Measurements from ENCODE around the gene ABHD1. TPM values are rescaled to one million over a fixed set of nuclear protein-coding genes. Genes with fewer than 3 reads are reported as not detected.

The ABHD1 gene
- total RNA-seq, 1 donor from 2014 or later: not detected

DNA sequence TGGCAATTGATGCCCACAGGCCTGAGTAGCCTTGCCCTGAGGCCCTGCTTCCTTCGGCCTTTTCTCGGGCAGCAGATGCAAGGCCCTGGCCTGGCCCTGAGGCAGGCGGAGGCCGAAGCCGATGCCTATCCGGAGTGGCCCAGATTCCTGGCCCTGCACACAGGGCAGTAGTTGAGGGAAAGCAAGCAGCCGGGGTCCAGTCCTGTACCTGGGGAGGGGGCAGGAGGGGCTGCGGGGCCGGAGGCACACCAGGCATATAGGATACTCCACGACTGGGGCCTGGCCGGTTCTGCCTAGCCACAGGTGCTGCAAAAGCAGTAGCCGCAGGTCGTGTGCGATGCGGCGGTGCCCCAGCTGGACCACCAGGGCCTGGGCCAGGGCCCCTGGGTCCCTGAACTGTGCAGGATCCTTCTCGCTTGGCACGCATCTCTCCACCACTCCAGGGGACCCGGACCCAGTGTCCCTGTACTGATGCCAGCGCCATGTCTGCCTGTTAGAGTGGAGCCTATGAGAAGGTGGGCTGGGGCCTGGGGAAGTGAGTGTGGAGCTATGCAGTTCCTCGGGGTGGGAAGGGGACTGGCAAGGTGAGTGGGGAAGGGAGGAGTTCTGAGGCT lies 13.8 kb downstream of the ABHD1 start:
- H2AFZ ChIP-seq (ENCODE audit: low read depth, low read length): no peak overlapping the region
- peaks cover 15% of the 10 kb centered on the region for H4K20me1 ChIP-seq (ENCODE audit: insufficient read depth, low read length)
- DNase-seq (ENCODE audit: low read depth) (no peak), FAIRE-seq (no peak)
- no peak overlapping the region for H3K4me3 Mint-ChIP-seq (ENCODE audit: unreplicated experiment)
- H3K4me1 ChIP-seq (ENCODE audit: insufficient read depth, low read length): peaks cover 9% of the 10 kb centered on the region
- H3K4me1 Mint-ChIP-seq (ENCODE audit: low read depth, unreplicated experiment): peaks cover 6% of the 10 kb centered on the region
- no peak overlapping the region for H3K4me3 ChIP-seq (ENCODE audit: insufficient read depth, low read depth, low read length)
- H3K27me3 ChIP-seq (ENCODE audit: insufficient read depth, low read length): peaks cover 6% of the 10 kb centered on the region
- H3K36me3 Mint-ChIP-seq (ENCODE audit: low read depth, unreplicated experiment): peaks cover 5% of the 10 kb centered on the region
- H3K36me3 ChIP-seq (ENCODE audit: insufficient read depth, low read length): no peaks in the 10 kb centered on the region
- H3K79me2 ChIP-seq (ENCODE audit: insufficient read depth, low read length): peaks cover 19% of the 10 kb centered on the region
- H3K9me3 Mint-ChIP-seq (ENCODE audit: unreplicated experiment): no peaks in the 10 kb centered on the region
- no peak overlapping the region for H3K27ac ChIP-seq (ENCODE audit: low read depth, low read length)
- no peak overlapping the region for H3K9ac ChIP-seq (ENCODE audit: low read length)
- H3K4me2 ChIP-seq (ENCODE audit: low read length): no peak overlapping the region
- no peak for TF ChIP-seq EZH2 (IDR thresholded peaks at IDR 0.05; ENCODE audit: insufficient read depth, low read length)
- TF ChIP-seq, protein P1, sequence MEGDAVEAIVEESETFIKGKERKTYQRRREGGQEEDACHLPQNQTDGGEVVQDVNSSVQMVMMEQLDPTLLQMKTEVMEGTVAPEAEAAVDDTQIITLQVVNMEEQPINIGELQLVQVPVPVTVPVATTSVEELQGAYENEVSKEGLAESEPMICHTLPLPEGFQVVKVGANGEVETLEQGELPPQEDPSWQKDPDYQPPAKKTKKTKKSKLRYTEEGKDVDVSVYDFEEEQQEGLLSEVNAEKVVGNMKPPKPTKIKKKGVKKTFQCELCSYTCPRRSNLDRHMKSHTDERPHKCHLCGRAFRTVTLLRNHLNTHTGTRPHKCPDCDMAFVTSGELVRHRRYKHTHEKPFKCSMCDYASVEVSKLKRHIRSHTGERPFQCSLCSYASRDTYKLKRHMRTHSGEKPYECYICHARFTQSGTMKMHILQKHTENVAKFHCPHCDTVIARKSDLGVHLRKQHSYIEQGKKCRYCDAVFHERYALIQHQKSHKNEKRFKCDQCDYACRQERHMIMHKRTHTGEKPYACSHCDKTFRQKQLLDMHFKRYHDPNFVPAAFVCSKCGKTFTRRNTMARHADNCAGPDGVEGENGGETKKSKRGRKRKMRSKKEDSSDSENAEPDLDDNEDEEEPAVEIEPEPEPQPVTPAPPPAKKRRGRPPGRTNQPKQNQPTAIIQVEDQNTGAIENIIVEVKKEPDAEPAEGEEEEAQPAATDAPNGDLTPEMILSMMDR (IDR thresholded peaks at IDR 0.05; ENCODE audit: insufficient read depth, low read depth, low read length): no peak
- H3K27me3 Mint-ChIP-seq (ENCODE audit: low read depth, unreplicated experiment): peaks cover 16% of the 10 kb centered on the region
- no peak overlapping the region for H3K27ac Mint-ChIP-seq (ENCODE audit: unreplicated experiment)
- H3K9me3 ChIP-seq (ENCODE audit: insufficient read depth, low read depth, low read length): no peaks in the 10 kb centered on the region

DNA sequence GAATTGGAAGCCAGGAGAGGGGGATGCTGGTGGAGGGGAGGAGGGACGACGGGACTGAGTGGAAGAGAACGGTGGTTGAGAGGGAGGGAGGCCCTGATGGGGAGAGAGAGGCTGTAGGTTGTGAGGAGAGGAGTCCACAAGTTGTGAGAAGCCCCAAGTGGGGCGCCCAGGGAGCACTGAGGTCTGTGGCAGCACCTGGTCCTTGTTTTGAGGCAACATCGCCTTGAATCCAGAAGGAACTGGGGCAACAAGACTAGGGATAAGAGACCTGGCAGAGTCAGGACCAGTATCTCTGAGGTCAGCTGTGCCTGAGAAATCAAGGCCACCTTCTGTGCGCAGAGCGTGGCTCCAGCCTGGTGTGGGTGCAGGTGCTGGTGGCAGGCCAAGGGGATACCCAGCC lies 14.5 kb downstream of the ABHD1 start:
- TF ChIP-seq EZH2 (IDR thresholded peaks at IDR 0.05; ENCODE audit: insufficient read depth, low read length): no peak
- TF ChIP-seq, protein P1 (IDR thresholded peaks at IDR 0.05; ENCODE audit: insufficient read depth, low read depth, low read length): no peak
- DNase-seq (ENCODE audit: low read depth) (no peak), FAIRE-seq (no peak)
- Histone ChIP-seq H2AFZ (ENCODE audit: low read depth, low read length) (no peak overlapping the region), H3K4me2 (ENCODE audit: low read length) (no peak overlapping the region), H3K9ac (ENCODE audit: low read length) (no peak overlapping the region), H3K36me3 (ENCODE audit: insufficient read depth, low read length) (no peaks in the 10 kb centered on the region), H3K4me3 (ENCODE audit: insufficient read depth, low read depth, low read length) (no peak overlapping the region), H3K27me3 (ENCODE audit: insufficient read depth, low read length) (peaks cover 8% of the 10 kb centered on the region), H3K4me1 (ENCODE audit: insufficient read depth, low read length) (peaks cover 8% of the 10 kb centered on the region), H3K79me2 (ENCODE audit: insufficient read depth, low read length) (peaks cover 12% of the 10 kb centered on the region), H4K20me1 (ENCODE audit: insufficient read depth, low read length) (peaks cover 8% of the 10 kb centered on the region), H3K27ac (ENCODE audit: low read depth, low read length) (no peak overlapping the region), H3K9me3 (ENCODE audit: insufficient read depth, low read depth, low read length) (peaks cover 4% of the 10 kb centered on the region)
- peaks cover 22% of the 10 kb centered on the region for H3K27me3 Mint-ChIP-seq (ENCODE audit: low read depth, unreplicated experiment)
- H3K36me3 Mint-ChIP-seq (ENCODE audit: low read depth, unreplicated experiment): peaks cover under 1% of the 10 kb centered on the region
- H3K4me3 Mint-ChIP-seq (ENCODE audit: unreplicated experiment): no peak overlapping the region
- no peak overlapping the region for H3K27ac Mint-ChIP-seq (ENCODE audit: unreplicated experiment)
- H3K4me1 Mint-ChIP-seq (ENCODE audit: low read depth, unreplicated experiment): peaks cover 2% of the 10 kb centered on the region
- no peaks in the 10 kb centered on the region for H3K9me3 Mint-ChIP-seq (ENCODE audit: unreplicated experiment)

DNA sequence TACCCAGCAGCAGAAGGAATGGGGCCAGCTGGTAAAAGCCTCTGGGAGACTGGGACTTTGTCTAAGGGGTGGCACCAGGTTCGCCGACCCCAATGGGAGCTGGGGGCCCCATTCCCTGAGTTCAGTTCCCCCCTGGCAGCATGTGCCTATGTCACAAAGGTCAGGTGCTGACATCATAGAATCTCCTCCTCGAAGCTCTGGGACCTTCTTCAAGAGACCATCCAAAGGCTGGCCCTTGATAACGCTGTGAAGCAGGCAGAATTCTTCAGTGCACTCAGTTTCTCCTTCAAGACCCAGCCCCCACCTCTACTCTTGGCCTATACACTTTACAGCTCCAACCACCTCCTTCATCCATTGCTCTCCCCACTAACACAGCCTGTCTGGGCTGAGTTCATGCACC lies 15.7 kb downstream of the ABHD1 start, which contains the start of gene PRR30:
Gene PRR30, minus strand, starts transcription at position 101 of the 400 bp plus-strand sequence. CDS start 1,081 bp downstream, outside the sequence.
- Mint-ChIP-seq H3K4me3 (ENCODE audit: unreplicated experiment) (no peak within 1 kb of the TSS), H3K4me1 (ENCODE audit: low read depth, unreplicated experiment) (no peaks in the 10 kb centered on the region), H3K9me3 (ENCODE audit: unreplicated experiment) (peaks cover 2% of the 10 kb centered on the region), H3K27me3 (ENCODE audit: low read depth, unreplicated experiment) (peaks cover 27% of the 10 kb centered on the region), H3K36me3 (ENCODE audit: low read depth, unreplicated experiment) (no peaks in the 10 kb centered on the region), H3K27ac (ENCODE audit: unreplicated experiment) (no peak within 1 kb of the TSS)
- Histone ChIP-seq H4K20me1 (ENCODE audit: insufficient read depth, low read length) (no peaks in the 10 kb centered on the region), H3K4me2 (ENCODE audit: low read length) (no peak within 1 kb of the TSS), H3K9ac (ENCODE audit: low read length) (no peak within 1 kb of the TSS), H3K4me1 (ENCODE audit: insufficient read depth, low read length) (no peaks in the 10 kb centered on the region), H3K4me3 (ENCODE audit: insufficient read depth, low read depth, low read length) (no peak within 1 kb of the TSS), H3K79me2 (ENCODE audit: insufficient read depth, low read length) (peaks cover under 1% of the 10 kb centered on the region), H2AFZ (ENCODE audit: low read depth, low read length) (no peak within 1 kb of the TSS), H3K9me3 (ENCODE audit: insufficient read depth, low read depth, low read length) (peaks cover 4% of the 10 kb centered on the region), H3K27ac (ENCODE audit: low read depth, low read length) (no peak within 1 kb of the TSS), H3K27me3 (ENCODE audit: insufficient read depth, low read length) (peaks cover 13% of the 10 kb centered on the region), H3K36me3 (ENCODE audit: insufficient read depth, low read length) (no peaks in the 10 kb centered on the region)
- no peak for TF ChIP-seq EZH2 (IDR thresholded peaks at IDR 0.05; ENCODE audit: insufficient read depth, low read length)
- TF ChIP-seq, protein P1 (IDR thresholded peaks at IDR 0.05; ENCODE audit: insufficient read depth, low read depth, low read length): no peak
- FAIRE-seq: no peak
- DNase-seq (ENCODE audit: low read depth): no peak

Measured in astrocyte (in vitro differentiated cells and primary cell).